Effector memory CD4-positive, alpha-beta T cell (primary cell): ENCODE measurements around the gene KCNC1.

Source experiments
- DNase-seq, 3 donors: peaks; one replicate each; pipeline ENCODE4 v3.0.0-alpha.2; 2020
- H3K27ac ChIP-seq: 2 replicates; pipeline ENCODE4 v1.7.0; 2013; ENCODE audit warnings: mild to moderate bottlenecking, low read length, moderate library complexity; ENCODE audit not compliant: insufficient read depth, poor library complexity, severe bottlenecking
- H3K27me3 ChIP-seq: replicated peaks from 2 replicates; pipeline ENCODE4 v1.7.0; 2013; ENCODE audit warnings: mild to moderate bottlenecking, low read length; ENCODE audit not compliant: insufficient read depth, control insufficient read depth, poor library complexity, severe bottlenecking
- H3K36me3 ChIP-seq: 2 replicates; pipeline ENCODE4 v1.7.0; 2013; ENCODE audit warnings: mild to moderate bottlenecking, low read length, moderate library complexity; ENCODE audit not compliant: control insufficient read depth, insufficient read depth
- H3K4me1 ChIP-seq: 2 replicates; pipeline ENCODE4 v1.7.0; 2013; ENCODE audit warnings: low read length, mild to moderate bottlenecking; ENCODE audit not compliant: control insufficient read depth, insufficient read depth, poor library complexity, severe bottlenecking
- H3K4me3 ChIP-seq: 2 replicates; pipeline ENCODE4 v1.7.0; 2013; ENCODE audit warnings: low read length, low read depth, mild to moderate bottlenecking; ENCODE audit not compliant: insufficient read depth, poor library complexity, severe bottlenecking
- H3K9me3 ChIP-seq: 2 replicates; pipeline ENCODE4 v1.7.0; 2013; ENCODE audit warnings: mild to moderate bottlenecking, low read length, moderate library complexity; ENCODE audit not compliant: control insufficient read depth

KCNC1 gene

GRCh38 chr11:17714870-17715269 lies 19.7 kb upstream of the KCNC1 start:
- Histone ChIP-seq H3K9me3 (no peaks in the 10 kb centered on the region), H3K27ac (no peak overlapping the region), H3K4me1 (no peaks in the 10 kb centered on the region), H3K27me3 (peaks cover 14% of the 10 kb centered on the region), H3K36me3 (no peaks in the 10 kb centered on the region), H3K4me3 (no peak overlapping the region)
- no peak for DNase-seq

- Histone ChIP-seq H3K9me3 (no peaks in the 10 kb centered on the region), H3K36me3 (no peaks in the 10 kb centered on the region), H3K4me3 (no peak overlapping the region), H3K27me3 (peaks cover 27% of the 10 kb centered on the region), H3K27ac (no peak overlapping the region), H3K4me1 (no peaks in the 10 kb centered on the region)
- no peak for DNase-seq
Observed at GRCh38 chr11:17716807-17717206, 17.8 kb upstream of the KCNC1 start.

GRCh38 chr11:17718015-17718414 lies 16.6 kb upstream of the KCNC1 start:
- H3K36me3 ChIP-seq = no peaks in the 10 kb centered on the region
- H3K4me3 ChIP-seq = no peak overlapping the region
- H3K27me3 ChIP-seq = peaks cover 29% of the 10 kb centered on the region
- H3K27ac ChIP-seq = no peak overlapping the region
- DNase-seq = no peak
- no peaks in the 10 kb centered on the region for H3K9me3 ChIP-seq
- no peaks in the 10 kb centered on the region for H3K4me1 ChIP-seq

GRCh38 chr11:17718510-17718962 lies 16.0 kb upstream of the KCNC1 start:
- Histone ChIP-seq H3K4me1 (no peaks in the 10 kb centered on the region), H3K9me3 (no peaks in the 10 kb centered on the region), H3K27me3 (peaks cover 34% of the 10 kb centered on the region)

GRCh38 chr11:17719028-17719937 lies 15.3 kb upstream of the KCNC1 start, which contains the start of gene MYOD1:
Gene MYOD1 (plus strand): TSS chr11:17719571. CDS start chr11:17719783, 212 bp downstream.
- Histone ChIP-seq H3K4me1 (no peaks in the 10 kb centered on the region), H3K27me3 (peaks cover 29% of the 10 kb centered on the region), H3K36me3 (no peaks in the 10 kb centered on the region), H3K27ac (no peak within 1 kb of the TSS), H3K9me3 (no peaks in the 10 kb centered on the region), H3K4me3 (no peak within 1 kb of the TSS)
- DNase-seq = no peak

More at GRCh38 chr11:17718510-17718962, 16.0 kb upstream of the KCNC1 start:
- no peak for DNase-seq
- Histone ChIP-seq H3K27ac (no peak overlapping the region), H3K36me3 (no peaks in the 10 kb centered on the region), H3K4me3 (no peak overlapping the region)

GRCh38 chr11:17719938-17720795 lies 14.4 kb upstream of the KCNC1 start:
- Histone ChIP-seq H3K4me1 (no peaks in the 10 kb centered on the region), H3K27me3 (peaks cover 27% of the 10 kb centered on the region), H3K27ac (no peak overlapping the region), H3K36me3 (no peaks in the 10 kb centered on the region), H3K9me3 (no peaks in the 10 kb centered on the region), H3K4me3 (no peak overlapping the region)
- no peak for DNase-seq

- DNase-seq = no peak
- Histone ChIP-seq H3K36me3 (no peaks in the 10 kb centered on the region), H3K9me3 (no peaks in the 10 kb centered on the region), H3K4me1 (no peaks in the 10 kb centered on the region), H3K27ac (no peak overlapping the region), H3K27me3 (peaks cover 27% of the 10 kb centered on the region), H3K4me3 (no peak overlapping the region)
Observed at GRCh38 chr11:17720796-17721171, 13.8 kb upstream of the KCNC1 start.

GRCh38 chr11:17721242-17721999 lies 13.2 kb upstream of the KCNC1 start:
- H3K4me3 ChIP-seq = no peak overlapping the region
- H3K27me3 ChIP-seq = peaks cover 27% of the 10 kb centered on the region
- no peak overlapping the region for H3K27ac ChIP-seq
- H3K9me3 ChIP-seq = no peaks in the 10 kb centered on the region
- no peaks in the 10 kb centered on the region for H3K36me3 ChIP-seq
- DNase-seq = no peak
- no peaks in the 10 kb centered on the region for H3K4me1 ChIP-seq

GRCh38 chr11:17722000-17722643 lies 12.5 kb upstream of the KCNC1 start:
- no peak for DNase-seq
- H3K4me3 ChIP-seq = no peak overlapping the region
- no peaks in the 10 kb centered on the region for H3K9me3 ChIP-seq
- H3K4me1 ChIP-seq = no peaks in the 10 kb centered on the region
- H3K27me3 ChIP-seq = peaks cover 27% of the 10 kb centered on the region
- H3K36me3 ChIP-seq = no peaks in the 10 kb centered on the region
- H3K27ac ChIP-seq = no peak overlapping the region
